GM19463 (cell line): ENCODE measurements around the gene CDT1.

Experiments
- ATAC-seq: cut with Tn5 transposase; IDR thresholded peaks from one replicate; pipeline ENCODE4 v1.9.1; 2021; ENCODE audit warnings: mild to moderate bottlenecking, moderate library complexity; ENCODE audit not compliant: unreplicated experiment

CDT1 gene

GRCh38 chr16:88803264-88803987, at the start of gene CDT1:
Gene CDT1, plus strand, starts transcription at chr16:88803789. Its CDS starts 43 bp downstream, at chr16:88803832.
- ATAC-seq = peak; percentile 56

GRCh38 chr16:88754109-88754911, 49.3 kb upstream of the CDT1 start:
- ATAC-seq = no peak

- no peak for ATAC-seq
Observed at GRCh38 chr16:88754912-88755744, 48.5 kb upstream of the CDT1 start.

- no peak for ATAC-seq
Observed at GRCh38 chr16:88755745-88756443, 47.7 kb upstream of the CDT1 start.

- ATAC-seq = no peak
Observed at GRCh38 chr16:88758227-88758943, 45.2 kb upstream of the CDT1 start.

GRCh38 chr16:88758944-88759244, 44.7 kb upstream of the CDT1 start:
- no peak for ATAC-seq

GRCh38 chr16:88759245-88759975, 44.2 kb upstream of the CDT1 start:
- no peak for ATAC-seq

GRCh38 chr16:88759976-88760350, 43.6 kb upstream of the CDT1 start:
- no peak for ATAC-seq

GRCh38 chr16:88760424-88761142, 43.0 kb upstream of the CDT1 start:
- ATAC-seq = no peak

- ATAC-seq = no peak
Observed at GRCh38 chr16:88761143-88761534, 42.5 kb upstream of the CDT1 start.

- ATAC-seq = no peak
Observed at GRCh38 chr16:88761830-88762229, 41.8 kb upstream of the CDT1 start.

- ATAC-seq = no peak
Observed at GRCh38 chr16:88762258-88762870, 41.2 kb upstream of the CDT1 start.

GRCh38 chr16:88762941-88763340, 40.6 kb upstream of the CDT1 start:
- no peak for ATAC-seq

GRCh38 chr16:88763502-88764053, 40.0 kb upstream of the CDT1 start:
- ATAC-seq = no peak

GRCh38 chr16:88764080-88764479, 39.5 kb upstream of the CDT1 start:
- no peak for ATAC-seq

- no peak for ATAC-seq
Observed at GRCh38 chr16:88764913-88765349, 38.7 kb upstream of the CDT1 start.

- no peak for ATAC-seq
Observed at GRCh38 chr16:88766975-88767374, 36.6 kb upstream of the CDT1 start.

GRCh38 chr16:88767546-88768070, 36.0 kb upstream of the CDT1 start:
- ATAC-seq = no peak
